NCI-H1092 treated with DMSO at 0.1 percent for 48 hours (cell line): Measurements from ENCODE around the gene AKAP6.
"Not testable (repeated sequence)": the region's sequence is repeated elsewhere in the genome, so short reads cannot be mapped to it uniquely, and the experiment has no call there.

Experiments
- DNase-seq: peaks from one replicate; lab custom pipeline; 2025; lab: John Stamatoyannopoulos, UW

Gene AKAP6

DNA sequence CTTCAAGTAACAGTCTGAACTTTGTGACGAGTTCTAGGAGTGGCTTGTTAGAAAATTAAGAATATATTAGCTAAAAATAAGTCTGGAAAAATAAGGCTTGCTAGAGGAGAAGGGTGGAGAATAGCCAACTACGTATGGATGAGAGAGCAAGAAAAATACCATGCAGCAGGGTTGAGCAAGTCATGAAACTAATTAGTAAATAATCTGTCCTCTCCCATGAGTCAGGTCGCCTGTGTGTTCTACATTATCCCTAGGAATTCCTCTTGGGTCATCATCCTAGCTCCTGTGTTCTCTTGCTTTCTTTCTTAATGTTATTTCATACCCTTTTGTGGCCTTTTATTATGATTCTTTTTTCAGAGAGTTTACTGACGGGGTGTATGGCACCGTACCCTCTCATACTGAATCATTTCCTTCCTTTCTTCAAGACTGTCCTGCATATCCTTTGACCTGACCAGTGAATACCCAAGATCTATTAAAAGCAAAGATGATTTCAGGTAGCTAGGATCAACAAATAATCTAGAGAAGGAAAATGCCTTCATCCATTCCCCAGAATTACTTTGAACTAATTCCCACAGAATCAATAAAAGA, 432.4 kb downstream of the AKAP6 start:
- no peak for DNase-seq

- no peak for DNase-seq
Measured at GRCh38 chr14:32762886-32763285, 433.8 kb downstream of the AKAP6 start.

- DNase-seq: no peak
Measured at GRCh38 chr14:32763673-32764072, 434.6 kb downstream of the AKAP6 start.

DNA sequence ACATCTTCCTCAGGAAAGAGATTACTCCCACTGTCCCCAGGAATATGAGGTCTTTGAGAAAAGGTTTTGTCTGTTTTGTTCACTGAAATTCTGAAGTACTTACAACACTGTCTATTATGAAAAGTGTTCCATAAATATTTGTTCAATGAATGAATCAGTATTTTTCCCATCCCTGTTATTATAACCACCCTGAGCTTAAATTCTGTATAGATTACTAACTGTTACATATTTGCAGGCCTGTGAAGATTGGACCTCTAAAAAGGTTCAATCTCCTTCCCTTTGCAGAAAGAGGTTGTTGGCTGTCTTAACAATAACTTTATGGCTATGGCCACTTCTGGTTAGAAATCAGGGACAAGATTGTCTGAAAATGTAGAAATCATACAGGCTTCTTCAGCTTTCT, 435.0 kb downstream of the AKAP6 start:
- no peak for DNase-seq

DNA sequence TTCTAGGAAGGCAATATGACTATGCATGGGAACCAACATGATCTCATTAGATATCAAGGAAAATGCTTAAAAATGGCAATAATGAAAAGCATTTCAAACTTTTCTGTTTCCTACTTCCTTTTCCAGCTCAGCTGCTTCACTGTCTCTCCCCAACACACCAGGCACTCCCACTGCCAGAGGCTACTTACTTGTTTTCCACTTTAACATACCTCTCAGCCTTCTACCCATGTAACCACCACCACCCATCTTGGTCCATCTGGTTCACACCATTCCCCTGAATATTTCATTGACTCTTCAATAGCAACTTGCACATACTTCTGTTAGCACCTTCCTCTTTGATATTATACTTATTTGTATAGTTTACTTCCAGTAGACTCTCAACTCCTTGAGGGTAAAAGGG, 441.3 kb downstream of the AKAP6 start:
- DNase-seq: no peak

- DNase-seq: no peak
Measured at GRCh38 chr14:32774214-32774613, 445.1 kb downstream of the AKAP6 start.

DNA sequence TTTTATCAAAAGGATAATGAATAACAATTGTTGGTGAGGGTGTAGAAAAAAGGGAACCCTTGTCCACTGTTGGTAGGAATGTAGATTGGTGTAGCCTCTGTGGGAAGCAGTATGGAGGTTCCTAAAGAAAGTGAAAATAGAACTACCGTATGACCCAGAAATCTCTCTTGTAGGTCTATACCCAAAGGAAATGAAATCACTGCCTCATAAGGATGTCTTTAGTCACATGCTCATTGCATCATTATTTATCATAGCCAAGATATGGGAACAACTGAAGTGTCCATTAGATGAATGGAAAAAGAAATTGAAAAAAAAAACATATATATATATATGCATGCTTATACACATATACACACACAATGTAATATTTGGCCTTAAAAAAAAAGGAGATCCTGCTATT, 450.7 kb downstream of the AKAP6 start:
- DNase-seq: no peak

GRCh38 chr14:32784405-32784804, 455.3 kb downstream of the AKAP6 start:
- no peak for DNase-seq

- DNase-seq: no peak
Measured at GRCh38 chr14:32785585-32785984, 456.5 kb downstream of the AKAP6 start.

DNA sequence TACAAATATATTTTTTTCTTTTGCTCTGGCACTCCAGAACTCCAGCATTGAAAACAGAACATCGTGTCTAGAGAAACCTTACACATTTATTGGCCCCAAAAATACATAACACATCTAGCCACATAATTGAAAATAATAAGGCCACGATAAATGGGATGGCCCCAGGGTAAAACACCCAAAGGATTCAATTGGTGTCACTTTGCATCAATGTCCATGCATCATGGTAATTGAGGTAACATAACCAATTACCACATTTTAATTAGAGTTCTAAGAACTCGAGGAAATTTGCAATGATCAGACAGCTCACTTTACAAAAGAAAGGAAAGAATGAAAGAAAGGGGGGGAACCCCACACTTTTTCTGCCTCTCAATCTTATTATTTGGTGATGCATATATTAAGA, 457.8 kb downstream of the AKAP6 start:
- no peak for DNase-seq

GRCh38 chr14:32793033-32793432, 463.9 kb downstream of the AKAP6 start:
- DNase-seq: not testable (repeated sequence)

DNA sequence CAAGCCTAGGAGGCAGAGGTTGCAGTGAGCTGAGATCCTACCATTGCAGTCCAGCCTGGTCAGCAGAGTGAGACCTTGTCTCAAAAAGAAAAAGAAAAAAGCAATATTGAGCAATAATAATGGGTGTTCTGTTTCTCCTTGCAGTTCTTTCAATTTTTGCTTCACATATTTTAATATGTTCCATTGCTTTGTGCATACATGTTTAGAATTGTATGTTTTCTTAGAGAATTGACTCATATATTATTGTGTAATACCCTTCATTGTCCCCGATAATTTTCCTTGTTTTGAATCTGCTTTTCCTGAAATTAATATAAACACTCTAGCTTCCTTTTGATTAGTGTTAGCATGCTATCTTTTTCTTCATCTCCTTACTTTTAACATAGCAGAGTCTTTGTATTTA, 471.2 kb downstream of the AKAP6 start:
- DNase-seq: no peak

GRCh38 chr14:32802295-32802694, 473.2 kb downstream of the AKAP6 start:
- no peak for DNase-seq

GRCh38 chr14:32805979-32806378, 476.9 kb downstream of the AKAP6 start:
- DNase-seq: no peak

GRCh38 chr14:32808644-32809043, 479.5 kb downstream of the AKAP6 start:
- DNase-seq: peak; percentile 90

DNA sequence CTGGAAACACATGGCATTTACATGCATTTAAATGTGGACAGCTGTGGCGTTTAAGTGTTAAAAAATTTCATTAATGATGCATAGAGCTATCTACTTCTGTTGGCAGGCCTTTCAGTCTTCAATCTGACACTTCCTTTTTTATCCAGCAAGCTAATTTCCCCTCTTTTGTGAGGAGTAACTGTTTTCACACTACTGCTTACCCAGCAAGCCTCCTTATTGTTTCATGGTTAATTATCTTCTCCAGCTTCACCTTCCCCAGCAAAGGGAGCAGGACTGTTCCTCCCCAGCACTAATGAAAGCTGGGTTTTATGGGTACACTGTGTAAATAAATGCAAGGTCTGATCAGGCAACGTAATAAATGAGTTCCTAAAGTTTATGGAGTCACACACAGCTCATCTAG, 480.2 kb downstream of the AKAP6 start:
- DNase-seq: peak; percentile 82

- DNase-seq: peak; percentile 25
Measured at GRCh38 chr14:32813401-32813800, 484.3 kb downstream of the AKAP6 start.

- DNase-seq: no peak
Measured at GRCh38 chr14:32814721-32815120, 485.6 kb downstream of the AKAP6 start.

DNA sequence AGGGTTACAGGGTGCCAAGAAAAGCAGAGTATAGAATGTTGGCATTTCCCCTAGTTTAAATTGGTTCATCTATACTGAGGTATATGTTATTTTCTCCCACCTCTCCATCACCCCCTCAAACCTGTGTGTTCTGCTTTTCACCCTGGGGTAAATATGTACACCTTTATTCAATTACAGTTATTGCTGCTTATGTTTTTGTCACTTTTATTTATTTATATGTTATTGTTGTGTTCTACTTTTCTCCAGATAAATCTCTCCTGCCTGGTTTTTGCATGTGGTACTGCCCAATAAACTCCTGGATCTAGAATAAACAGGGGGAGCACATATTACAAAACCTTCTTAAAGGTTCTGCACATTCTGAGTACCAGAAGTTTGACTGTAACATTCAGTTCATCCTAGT, 487.5 kb downstream of the AKAP6 start:
- DNase-seq: no peak

DNA sequence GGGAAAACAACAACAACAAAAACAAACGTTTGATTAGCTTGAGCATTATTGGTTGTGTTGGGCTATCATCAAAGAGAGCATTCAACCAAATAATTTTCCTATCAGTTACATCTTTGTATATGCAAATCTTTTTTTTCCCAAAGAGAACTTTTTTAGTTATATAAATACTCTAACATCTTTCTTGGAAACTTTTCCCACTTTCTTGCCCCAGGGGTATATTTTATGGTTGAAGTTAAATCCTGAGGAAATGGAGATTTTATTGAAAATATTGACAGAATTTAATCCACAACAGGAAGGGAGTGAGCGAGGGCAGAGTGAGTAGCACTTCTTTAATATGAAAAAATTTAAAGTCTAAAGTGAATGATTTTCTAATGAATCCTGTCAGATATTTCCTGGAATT, 488.7 kb downstream of the AKAP6 start:
- no peak for DNase-seq

- DNase-seq: no peak
Measured at GRCh38 chr14:32818581-32818980, 489.5 kb downstream of the AKAP6 start.

- DNase-seq: no peak
Measured at GRCh38 chr14:32820181-32820580, 491.1 kb downstream of the AKAP6 start.

DNA sequence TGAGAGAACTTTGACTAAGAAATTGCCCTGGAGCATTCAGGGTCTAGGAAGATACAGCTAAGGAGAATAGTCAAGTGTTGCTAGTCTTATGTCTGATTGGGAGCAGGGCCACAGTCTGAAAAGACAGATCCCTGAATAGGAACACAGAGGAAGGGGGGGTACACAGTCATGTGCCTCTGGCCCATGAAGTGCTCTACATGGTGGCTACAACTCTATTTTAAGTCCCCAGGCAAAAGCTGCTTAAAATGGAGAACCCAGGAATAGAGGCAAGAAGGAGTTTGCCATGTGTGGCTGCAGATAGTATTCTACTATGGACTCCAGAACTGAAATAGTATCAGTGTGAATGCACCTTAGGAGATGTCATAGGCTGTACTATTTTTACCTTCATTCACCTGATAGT, 491.6 kb downstream of the AKAP6 start:
- no peak for DNase-seq

DNA sequence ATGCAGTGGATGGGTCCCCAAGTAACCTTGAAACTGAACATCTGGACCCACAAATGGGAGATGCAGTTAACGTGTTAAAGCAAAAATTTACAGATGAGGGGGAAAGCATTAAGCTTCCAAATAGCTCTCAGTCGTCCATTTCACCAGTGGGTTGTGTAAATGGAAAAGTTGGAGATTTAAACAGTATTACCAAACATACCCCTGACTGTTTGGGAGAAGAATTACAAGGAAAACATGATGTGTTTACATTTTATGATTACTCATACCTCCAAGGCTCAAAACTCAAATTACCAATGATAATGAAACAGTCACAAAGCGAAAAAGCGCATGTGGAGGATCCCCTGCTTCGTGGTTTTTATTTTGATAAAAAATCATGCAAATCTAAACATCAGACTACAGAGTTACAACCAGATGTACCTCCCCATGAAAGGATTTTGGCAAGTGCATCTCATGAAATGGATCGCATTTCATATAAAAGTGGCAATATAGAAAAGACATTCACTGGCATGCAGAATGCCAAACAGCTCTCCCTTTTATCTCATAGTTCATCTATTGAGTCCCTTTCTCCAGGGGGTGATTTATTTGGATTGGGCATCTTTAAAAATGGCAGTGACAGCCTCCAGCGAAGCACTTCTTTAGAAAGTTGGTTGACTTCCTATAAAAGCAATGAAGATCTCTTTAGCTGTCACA, 493.0 kb downstream of the AKAP6 start:
- no peak for DNase-seq
